Common myeloid progenitor, CD34-positive (primary cell): ENCODE measurements around the gene COL27A1.
"Not testable (repeated sequence)": the region's sequence is repeated elsewhere in the genome, so short reads cannot be mapped to it uniquely, and the experiment has no call there.

Source experiments
- CTCF ChIA-PET: fragments of 350-600 bp; sonication (Branson Sonifier 250); formaldehyde crosslinking; loops from one replicate; lab custom pipeline; 2021; ENCODE audit warnings: antibody characterized with exemption; lab: Charles Lee
- POLR2A ChIA-PET: fragments of 350-600 bp; sonication (Branson Sonifier 250); formaldehyde crosslinking; loops from one replicate; lab custom pipeline; 2021; ENCODE audit warnings: antibody characterized with exemption; lab: Charles Lee
- DNase-seq, 3 donors: peaks; one replicate each; pipeline versions ENCODE4 v3.0.0 to v3.0.0-alpha.2; 2013
- H3K27ac ChIP-seq, 2 experiments: 1 replicate in 1 of 2; 2 replicates in 1 of 2; pipeline ENCODE4 v1.7.0; 2013; ENCODE audit warnings: inconsistent platforms in 2 of 2, low read length in 2 of 2, mild to moderate bottlenecking in 2 of 2, low read depth in 1 of 2, moderate library complexity in 1 of 2; ENCODE audit not compliant: severe bottlenecking in 2 of 2, insufficient read depth in 1 of 2, poor library complexity in 1 of 2
- H3K27me3 ChIP-seq, 5 experiments: replicated peaks in 2 of 5; 1 replicate in 3 of 5; 2 replicates in 2 of 5; pipeline versions ENCODE4 v1.6.1 to v1.7.0; 2013; ENCODE audit warnings: low read length in 4 of 5, mild to moderate bottlenecking in 2 of 5, moderate library complexity in 2 of 5, inconsistent platforms in 1 of 5; ENCODE audit not compliant: insufficient read depth in 5 of 5, control insufficient read depth in 4 of 5
- H3K36me3 ChIP-seq, 4 experiments: 1 replicate in 2 of 4; 2 replicates in 2 of 4; pipeline versions ENCODE4 v1.6.1 to v1.7.0; 2013; ENCODE audit warnings: low read length in 3 of 4, control low read depth in 1 of 4, mild to moderate bottlenecking in 1 of 4; ENCODE audit not compliant: control insufficient read depth in 4 of 4, insufficient read depth in 4 of 4
- H3K4me1 ChIP-seq, 4 experiments: 1 replicate in 3 of 4; 2 replicates in 1 of 4; pipeline versions ENCODE4 v1.6.1 to v1.7.1; 2013; ENCODE audit warnings: low read length in 3 of 4, mild to moderate bottlenecking in 3 of 4, control low read depth in 1 of 4, inconsistent platforms in 1 of 4, moderate library complexity in 1 of 4; ENCODE audit not compliant: control insufficient read depth in 4 of 4, insufficient read depth in 4 of 4; ENCODE audit errors: control extremely low read depth in 1 of 4
- H3K4me3 ChIP-seq, 7 experiments: 1 replicate in 4 of 7; 2 replicates in 3 of 7; pipeline versions ENCODE4 v1.5.1 to v1.7.0; 2013; ENCODE audit warnings: mild to moderate bottlenecking in 7 of 7, low read length in 6 of 7, moderate library complexity in 6 of 7, inconsistent platforms in 2 of 7, low read depth in 2 of 7, control low read depth in 1 of 7; ENCODE audit not compliant: insufficient read depth in 4 of 7, control insufficient read depth in 1 of 7; ENCODE audit errors: extremely low read depth in 1 of 7
- H3K9me3 ChIP-seq, 5 experiments: 1 replicate in 4 of 5; 2 replicates in 1 of 5; pipeline versions ENCODE4 v1.6.1 to v1.7.1; 2013; ENCODE audit warnings: low read length in 4 of 5, mild to moderate bottlenecking in 2 of 5, inconsistent platforms in 1 of 5, low read depth in 1 of 5, moderate library complexity in 1 of 5; ENCODE audit not compliant: control insufficient read depth in 4 of 5, insufficient read depth in 2 of 5; ENCODE audit errors: control extremely low read depth in 1 of 5
- WGBS: methylation state at CpG from one replicate; pipeline ENCODE4 v1.1.5; 2013; ENCODE audit not compliant: insufficient coverage; 5-methylcytosine and 5-hydroxymethylcytosine counted together

The COL27A1 gene

DNA sequence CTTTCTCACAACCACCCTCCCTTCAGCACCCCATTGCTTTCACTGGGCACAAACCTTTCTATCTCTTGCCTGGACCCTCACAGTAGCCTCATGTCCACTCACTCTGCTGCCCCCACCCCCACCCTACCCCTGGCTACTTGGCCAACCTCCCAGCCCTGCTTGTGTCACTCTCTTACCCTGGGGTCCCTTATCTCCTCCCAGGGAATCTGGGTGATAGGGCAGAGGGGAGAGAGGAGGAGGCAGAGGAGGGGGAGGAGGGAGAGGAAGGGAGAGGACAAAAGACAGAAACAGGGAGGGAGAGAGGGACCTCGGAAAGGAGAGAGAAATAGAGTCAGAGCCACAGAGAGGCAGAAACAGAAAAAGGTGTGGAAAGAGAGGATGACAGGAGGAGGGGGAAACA is 31.2 kb upstream of the COL27A1 start:
- Histone ChIP-seq H3K27me3 (peaks cover 0 to 7% (median 5%) of the 10 kb centered on the region in 5 experiments), H3K36me3 (no peaks in the 10 kb centered on the region), H3K4me1 (no peaks in the 10 kb centered on the region), H3K4me3 (no peak overlapping the region), H3K9me3 (peaks cover 0 to 15% (median 6%) of the 10 kb centered on the region in 5 experiments), H3K27ac (no peak overlapping the region)
- 94% methylated on average over 1 of the region's 1 CpG for WGBS
- ChIA-PET CTCF (interaction anchor here (1.0 to 1.5 kb wide), 2 partner anchors 14 to 16 kb away, joined by 3 to 5 read pairs; no protein-coding TSS in a partner anchor), POLR2A (no interaction called here)
- DNase-seq, result no peak

DNA sequence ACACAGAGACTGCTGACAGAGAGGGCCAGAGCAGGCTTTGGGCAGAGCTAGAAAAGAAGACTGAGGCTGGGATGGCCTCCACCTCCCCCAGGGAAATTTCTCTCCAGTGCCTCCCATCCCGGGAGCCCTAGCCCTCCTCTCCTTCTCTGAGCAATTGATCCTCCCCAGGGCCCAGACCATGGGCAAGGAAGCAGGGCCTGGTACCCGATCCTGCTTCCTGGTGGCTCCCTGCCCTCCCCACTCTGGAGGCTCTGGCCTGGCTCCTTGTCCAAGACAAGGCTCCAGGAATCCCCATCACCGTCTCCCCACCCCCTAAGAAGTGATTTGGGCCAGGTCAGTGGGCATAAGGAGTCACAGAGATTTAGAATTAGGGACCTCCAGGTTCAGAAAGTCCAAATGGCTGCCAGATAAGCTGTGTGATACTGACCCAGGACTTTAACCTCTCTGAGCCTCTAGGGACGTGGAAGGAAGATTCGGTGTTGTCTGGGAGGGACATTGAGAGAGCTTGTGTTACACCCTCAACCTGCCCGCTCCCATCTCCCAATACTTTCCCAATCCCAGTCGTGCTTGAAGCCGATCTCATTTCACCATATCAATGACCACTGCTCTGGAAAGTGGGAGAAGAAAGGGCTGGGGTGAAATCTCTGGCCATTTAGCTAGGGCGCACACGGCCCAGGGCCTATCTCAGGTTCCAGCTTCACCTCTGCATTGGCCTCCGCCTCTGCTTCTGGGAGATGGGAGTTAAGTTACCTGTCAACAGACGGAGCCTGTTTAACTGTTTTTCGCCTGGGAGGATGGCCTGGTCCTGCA is 30.5 kb upstream of the COL27A1 start:
- 99% methylated on average over 9 of the region's 13 CpGs for WGBS
- peaks cover 0 to 15% (median 6%) of the 10 kb centered on the region in 5 experiments for H3K9me3 ChIP-seq
- H3K4me1 ChIP-seq, result no peaks in the 10 kb centered on the region
- no peak for DNase-seq
- no peak overlapping the region for H3K27ac ChIP-seq
- POLR2A ChIA-PET, result no interaction called here
- no peak overlapping the region for H3K4me3 ChIP-seq
- no peaks in the 10 kb centered on the region for H3K36me3 ChIP-seq
- CTCF ChIA-PET, result interaction anchor here (1.4 to 1.5 kb wide), 2 partner anchors 15 to 17 kb away, joined by 5 to 6 read pairs; no protein-coding TSS in a partner anchor
- H3K27me3 ChIP-seq, result peaks cover 0 to 5% (median 0%) of the 10 kb centered on the region in 5 experiments

DNA sequence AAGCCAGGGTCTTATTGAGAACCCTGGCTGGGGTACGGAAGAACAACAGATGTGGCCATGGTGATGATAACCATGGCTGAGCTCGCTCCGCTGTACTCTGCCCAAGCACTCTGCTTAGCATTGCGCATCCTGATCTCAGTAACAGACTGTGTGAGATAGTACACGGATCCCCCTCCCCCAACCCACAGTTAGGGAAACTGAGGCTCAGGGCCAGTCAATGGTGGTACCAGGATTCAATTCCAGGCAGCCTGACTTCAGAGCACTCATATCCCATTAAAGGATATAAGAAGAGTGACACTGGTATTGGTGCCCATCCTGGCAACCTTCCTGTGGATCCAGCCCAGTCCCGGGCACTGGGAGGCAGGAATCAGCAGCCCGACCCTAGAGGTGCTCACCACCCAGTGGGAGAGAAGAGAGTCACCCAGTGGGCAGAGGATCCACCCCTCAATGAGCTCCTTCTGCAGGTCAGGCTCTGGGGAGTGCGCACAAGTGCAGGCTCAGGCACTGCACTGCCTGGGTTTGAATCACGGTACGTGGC is 29.8 kb upstream of the COL27A1 start:
- H3K9me3 ChIP-seq, result peaks cover 0 to 15% (median 6%) of the 10 kb centered on the region in 5 experiments
- WGBS, result 88% methylated on average over 7 of the region's 10 CpGs
- ChIA-PET POLR2A (no interaction called here), CTCF (interaction anchor here (1.2 to 1.5 kb wide), 3 partner anchors 16 to 42 kb away, joined by 4 to 6 read pairs (median 5); no protein-coding TSS in a partner anchor)
- no peak for DNase-seq
- H3K4me3 ChIP-seq, result no peak overlapping the region
- peaks cover 0 to 5% (median 0%) of the 10 kb centered on the region in 5 experiments for H3K27me3 ChIP-seq
- no peaks in the 10 kb centered on the region for H3K36me3 ChIP-seq
- no peaks in the 10 kb centered on the region for H3K4me1 ChIP-seq
- no peak overlapping the region for H3K27ac ChIP-seq

DNA sequence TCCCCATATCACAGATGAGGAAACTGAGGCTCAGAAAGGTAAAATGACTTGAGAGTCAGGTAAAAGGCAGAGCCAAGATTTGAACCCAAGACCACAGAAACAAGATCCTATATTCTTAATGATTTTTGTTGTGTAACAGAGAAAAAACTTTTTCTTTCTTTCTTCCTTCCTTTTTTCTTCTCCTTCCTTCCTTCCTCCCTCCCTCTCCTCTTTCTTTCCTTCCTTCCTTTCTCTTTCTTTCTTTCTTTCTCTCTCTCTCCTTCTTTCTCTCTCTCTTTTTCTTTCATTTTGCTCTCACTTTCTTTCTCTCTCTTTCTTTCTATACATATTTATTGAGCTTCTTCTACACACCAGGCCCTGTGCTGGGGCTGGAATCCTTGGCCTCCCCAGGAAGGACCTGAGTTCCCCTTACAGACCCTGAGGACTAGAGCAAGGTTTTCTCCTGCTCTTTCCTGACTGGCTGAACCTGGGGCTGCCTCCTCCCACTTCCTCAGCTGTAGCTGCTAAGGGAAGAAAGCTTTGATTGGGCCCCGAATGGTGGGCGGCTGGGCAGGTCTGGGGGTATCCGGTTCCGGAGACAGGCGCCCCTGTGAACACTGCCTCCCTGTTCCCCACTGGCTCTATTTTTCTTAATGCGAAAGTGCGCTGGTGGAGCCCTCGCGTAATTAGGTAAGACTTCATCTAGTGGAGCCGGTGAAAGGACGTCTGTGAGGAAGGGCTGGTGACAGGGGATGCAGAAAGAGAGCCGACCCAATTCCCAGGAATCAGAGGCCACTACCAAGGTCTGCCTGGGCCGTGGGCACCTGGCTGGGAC is 28.9 kb upstream of the COL27A1 start:
- Histone ChIP-seq H3K4me1 (no peaks in the 10 kb centered on the region), H3K4me3 (no peak overlapping the region), H3K27ac (no peak overlapping the region), H3K36me3 (no peaks in the 10 kb centered on the region), H3K9me3 (peaks cover 0 to 15% (median 6%) of the 10 kb centered on the region in 5 experiments), H3K27me3 (peaks cover 0 to 5% (median 0%) of the 10 kb centered on the region in 5 experiments)
- no peak for DNase-seq
- ChIA-PET POLR2A (no interaction called here), CTCF (interaction anchor here (1.2 to 1.5 kb wide), 3 partner anchors 17 to 43 kb away, joined by 4 to 6 read pairs (median 5); no protein-coding TSS in a partner anchor)
- WGBS, result 67% methylated on average over 11 of the region's 13 CpGs

- H3K27me3 ChIP-seq, DNase-seq, CTCF ChIA-PET, POLR2A ChIA-PET, H3K4me1 ChIP-seq, H3K4me3 ChIP-seq, H3K27ac ChIP-seq, H3K36me3 ChIP-seq: not testable (repeated sequence)
- H3K9me3 ChIP-seq, result peaks cover 0 to 15% (median 6%) of the 10 kb centered on the region in 5 experiments
- WGBS, result 93% methylated on average over 2 of the region's 3 CpGs
These were observed 26.6 kb upstream of the COL27A1 start for GRCh38 chr9:114128759-114129158.

- Histone ChIP-seq H3K9me3 (peaks cover 0 to 15% (median 6%) of the 10 kb centered on the region in 5 experiments), H3K27me3 (peaks cover 0 to 3% (median 2%) of the 10 kb centered on the region in 5 experiments), H3K27ac (no peak overlapping the region), H3K4me1 (no peaks in the 10 kb centered on the region), H3K36me3 (no peaks in the 10 kb centered on the region), H3K4me3 (no peak overlapping the region)
- WGBS, result 94% methylated on average over 5 of the region's 7 CpGs
- CTCF ChIA-PET, result no interaction called here
- POLR2A ChIA-PET, result no interaction called here
- DNase-seq, result no peak
These were observed 25.2 kb upstream of the COL27A1 start for GRCh38 chr9:114130141-114130540.
